CD4-positive, alpha-beta T cell treated with Interleukin-2 at 100 ng/mL for 4 hours (primary cell): ENCODE data around the gene XRCC1.
"Not testable (repeated sequence)": the region's sequence is repeated elsewhere in the genome, so short reads cannot be mapped to it uniquely, and the experiment has no call there.

ENCODE experiments used
- DNase-seq: peaks from one replicate; pipeline ENCODE4 v3.0.0-alpha.2; 2020; ENCODE audit warnings: low spot score

Gene XRCC1

DNA sequence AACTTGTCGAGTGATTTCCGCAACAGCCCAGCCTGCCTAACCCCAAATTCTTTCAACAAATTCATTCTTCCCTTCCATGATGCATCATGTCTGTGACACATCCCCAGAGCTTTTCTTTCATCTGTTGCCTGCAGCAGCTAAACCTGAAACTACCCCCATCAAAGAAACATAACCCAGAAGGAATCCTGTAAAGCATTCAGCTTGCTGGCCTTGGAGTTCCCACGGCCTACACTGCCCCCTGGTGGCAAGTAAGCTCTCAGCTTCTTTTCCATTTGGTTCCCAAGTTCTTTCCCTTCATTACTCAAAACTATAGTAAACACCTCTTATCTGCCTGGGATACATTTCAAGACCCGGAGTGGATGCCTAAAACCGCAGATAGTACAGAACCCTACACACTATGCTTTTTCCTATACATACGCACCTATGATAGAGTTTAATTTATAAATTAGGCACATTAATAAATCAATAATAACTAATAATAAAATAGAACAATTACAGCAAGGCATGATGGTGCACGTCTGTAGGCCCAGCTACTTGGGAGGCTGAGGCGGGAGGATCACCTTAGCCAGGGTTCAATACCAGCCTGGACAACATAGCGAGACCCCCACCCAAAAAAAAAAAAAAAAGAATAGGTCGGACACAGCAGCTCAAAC is 55.8 kb downstream of the XRCC1 start:
- peak; percentile 79 for DNase-seq

DNA sequence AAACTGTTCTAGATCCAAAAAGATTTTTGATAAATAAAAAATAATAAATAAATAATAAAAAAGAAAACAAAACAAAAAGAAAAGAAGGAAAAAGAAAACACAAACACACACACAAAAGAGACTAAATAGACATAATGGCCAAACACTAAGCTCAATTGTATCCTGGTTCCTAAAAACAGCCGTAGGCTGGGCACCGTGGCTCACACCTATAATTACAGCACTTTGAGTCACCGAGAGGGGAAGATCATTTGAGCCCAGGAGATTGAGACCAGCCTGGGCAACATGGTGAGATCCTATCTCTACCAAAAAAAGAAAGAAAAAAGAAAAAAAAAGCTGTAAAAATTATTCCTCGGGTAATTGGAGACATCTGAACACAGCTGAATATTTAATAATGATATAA is 57.3 kb downstream of the XRCC1 start:
- DNase-seq, result no peak

DNA sequence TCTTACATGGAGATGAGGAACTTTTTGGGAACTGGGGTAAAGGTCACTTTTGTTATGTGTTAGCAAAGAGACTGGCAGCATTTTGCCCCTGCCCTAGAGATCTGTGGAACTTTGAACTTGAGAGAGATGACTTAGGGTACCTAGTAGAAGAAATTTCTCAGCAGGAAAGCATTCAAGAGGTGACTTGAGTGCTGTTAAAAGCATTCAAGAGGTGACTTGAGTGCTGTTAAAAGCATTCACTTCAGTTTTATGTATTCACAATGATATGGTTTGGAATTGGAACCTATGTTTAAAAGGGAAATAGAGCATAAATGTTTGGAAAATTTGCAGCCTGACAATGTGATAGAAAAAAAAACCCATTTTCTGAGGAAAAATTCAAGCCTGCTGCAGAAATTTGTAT is 62.9 kb downstream of the XRCC1 start:
- DNase-seq, result not testable (repeated sequence)

DNA sequence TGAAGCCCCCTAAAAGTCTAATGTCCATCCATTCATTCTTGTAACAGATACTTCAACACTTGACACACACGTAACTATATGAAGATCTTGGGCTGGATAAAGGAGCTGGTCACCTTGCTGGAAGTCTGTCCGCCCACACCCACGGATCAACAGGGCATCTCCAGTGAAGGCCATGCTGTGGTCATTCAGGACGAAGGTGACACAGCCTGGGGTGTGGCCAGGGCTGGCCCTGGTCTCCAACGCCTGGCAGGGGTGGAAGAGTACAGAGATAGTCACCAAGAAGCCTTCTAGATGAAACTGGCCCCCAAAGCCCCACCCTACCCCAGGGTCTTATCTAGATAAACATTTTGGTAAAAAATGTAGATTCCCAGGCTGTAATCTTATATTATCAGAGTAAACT is 64.0 kb downstream of the XRCC1 start:
- no peak for DNase-seq

DNA sequence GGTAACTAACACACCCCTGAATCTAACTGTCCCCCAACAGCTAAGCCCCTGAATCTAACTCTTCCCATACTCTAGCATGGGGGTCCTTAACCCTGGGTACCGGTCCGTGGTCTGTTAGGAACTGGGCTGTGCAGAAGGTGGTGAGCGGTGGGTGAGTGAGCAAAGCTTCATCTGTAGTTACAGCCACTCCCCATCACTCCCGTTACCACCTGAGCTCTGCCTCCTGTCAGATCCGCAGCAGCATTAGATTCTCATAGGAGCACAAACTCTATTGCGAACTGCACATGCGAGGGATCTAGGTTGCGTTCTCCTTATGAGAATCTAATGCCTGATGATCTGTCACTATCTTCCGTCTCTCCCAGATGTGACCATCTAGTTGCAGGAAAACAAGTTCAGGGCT is 64.6 kb downstream of the XRCC1 start:
- no peak for DNase-seq

DNA sequence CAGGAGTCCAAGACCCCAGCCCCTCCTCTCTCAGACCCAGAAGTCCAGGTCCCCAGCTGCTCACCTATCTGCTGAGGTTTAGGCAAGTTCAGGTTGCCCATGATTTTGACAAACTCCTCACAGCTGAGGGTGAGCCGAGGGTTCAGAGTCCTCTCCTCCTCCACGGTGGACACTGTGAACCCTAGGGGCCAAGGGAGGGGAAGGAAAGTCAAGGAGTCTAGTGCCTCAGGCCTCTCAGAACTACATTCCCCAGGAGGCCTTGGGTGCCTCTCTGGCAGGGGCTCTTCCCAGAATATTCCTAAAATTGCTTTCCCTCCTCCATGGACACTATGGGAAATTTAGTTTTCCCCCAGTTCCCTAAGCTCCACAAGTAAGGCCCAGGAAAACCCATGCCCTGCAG is 67.4 kb downstream of the XRCC1 start:
- DNase-seq, result no peak

DNA sequence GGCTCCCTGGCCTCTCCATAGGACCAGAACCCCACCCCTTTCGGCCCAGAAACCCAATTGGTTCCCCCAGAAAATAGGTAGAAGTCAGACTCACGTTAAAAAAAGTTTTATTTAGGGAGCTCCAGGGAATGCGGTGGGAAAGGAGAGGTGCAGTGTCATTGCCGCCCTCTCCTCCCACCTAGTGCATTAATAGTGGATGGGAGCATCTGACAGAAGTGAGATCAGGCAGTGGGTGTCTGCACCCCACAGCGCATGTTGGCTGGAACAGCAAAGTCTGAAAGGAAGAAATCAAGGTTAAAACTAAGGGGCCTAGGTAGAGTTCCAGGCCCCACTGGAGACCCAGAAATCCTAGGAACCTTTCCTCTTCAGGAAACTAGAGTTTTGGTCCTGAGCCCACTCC is 68.7 kb downstream of the XRCC1 start:
- no peak for DNase-seq

DNA sequence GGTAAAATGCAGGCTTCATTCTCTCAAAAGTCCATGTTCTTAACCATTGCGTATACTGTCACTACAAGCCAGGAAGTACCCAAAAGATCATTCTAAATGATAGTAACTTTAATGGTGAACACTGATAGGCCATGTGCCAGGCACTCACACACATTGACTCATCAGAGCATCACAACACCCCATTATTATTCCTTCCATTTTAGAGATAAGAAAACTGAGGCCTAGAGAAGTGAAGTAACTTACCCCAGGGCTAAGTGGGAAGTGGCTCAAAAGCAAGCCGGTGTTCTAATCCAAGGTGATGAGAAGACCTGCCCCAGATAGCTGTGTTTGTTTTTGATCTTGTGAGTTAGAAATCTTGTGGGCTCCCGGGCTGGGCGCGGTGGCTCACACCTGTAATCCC is 69.4 kb downstream of the XRCC1 start:
- peak; percentile 14 for DNase-seq

DNA sequence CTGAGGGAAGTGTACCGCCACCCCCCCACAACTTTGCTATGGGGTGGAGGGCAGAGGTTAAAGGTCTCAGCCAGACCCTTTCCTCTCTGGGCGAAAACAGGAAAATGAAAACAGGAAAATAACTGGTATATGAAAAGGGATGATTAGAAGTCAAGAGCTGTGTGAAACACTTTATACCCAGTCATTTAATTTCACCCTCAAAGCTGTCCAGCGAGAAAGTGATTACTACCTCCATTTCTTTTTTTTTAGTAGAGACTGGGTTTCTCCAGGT is 70.2 kb downstream of the XRCC1 start:
- DNase-seq, result no peak

DNA sequence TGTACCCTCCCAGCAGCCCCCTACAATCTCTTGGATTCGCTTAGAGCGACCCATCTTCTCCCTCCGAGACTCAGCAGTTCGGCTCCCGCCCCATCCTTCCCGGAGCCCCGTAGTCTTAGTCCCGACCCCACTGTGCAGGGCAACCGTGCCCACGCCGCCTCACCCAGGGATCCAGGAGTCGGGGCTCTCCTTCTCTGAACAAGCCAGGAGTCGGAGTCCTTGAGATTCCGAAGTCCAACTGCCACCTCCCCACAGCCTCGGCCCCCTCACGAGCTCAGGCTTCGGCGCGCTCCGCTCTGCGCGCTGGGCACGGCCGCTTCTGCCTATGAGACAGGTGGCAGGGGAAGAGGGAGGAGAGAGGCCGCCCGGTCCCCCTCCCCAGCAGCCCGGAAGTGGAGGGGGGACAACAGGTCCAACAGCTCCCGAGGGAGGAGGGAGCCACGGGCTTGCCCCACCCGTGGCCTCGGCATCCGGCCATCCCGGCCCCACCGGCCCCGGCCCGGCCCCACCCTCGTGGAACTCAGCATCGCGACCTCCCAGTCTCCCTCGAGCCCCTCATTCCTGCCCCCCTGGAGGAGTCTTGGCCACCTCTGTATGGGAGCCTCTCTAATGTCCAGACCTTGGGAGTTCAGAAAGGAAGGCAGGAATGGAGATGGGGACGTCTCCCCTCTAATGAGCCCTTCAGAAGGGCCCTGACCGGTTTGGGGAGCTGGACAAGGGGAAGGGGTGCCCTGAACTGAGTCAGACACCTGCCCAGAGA is 70.7 kb downstream of the XRCC1 start, which contains the start of gene PHLDB3:
Gene PHLDB3, minus strand, starts transcription at position 321 of the 760 bp plus-strand sequence. CDS start 628 bp downstream, outside the sequence.
- DNase-seq, result peak; percentile 49

DNA sequence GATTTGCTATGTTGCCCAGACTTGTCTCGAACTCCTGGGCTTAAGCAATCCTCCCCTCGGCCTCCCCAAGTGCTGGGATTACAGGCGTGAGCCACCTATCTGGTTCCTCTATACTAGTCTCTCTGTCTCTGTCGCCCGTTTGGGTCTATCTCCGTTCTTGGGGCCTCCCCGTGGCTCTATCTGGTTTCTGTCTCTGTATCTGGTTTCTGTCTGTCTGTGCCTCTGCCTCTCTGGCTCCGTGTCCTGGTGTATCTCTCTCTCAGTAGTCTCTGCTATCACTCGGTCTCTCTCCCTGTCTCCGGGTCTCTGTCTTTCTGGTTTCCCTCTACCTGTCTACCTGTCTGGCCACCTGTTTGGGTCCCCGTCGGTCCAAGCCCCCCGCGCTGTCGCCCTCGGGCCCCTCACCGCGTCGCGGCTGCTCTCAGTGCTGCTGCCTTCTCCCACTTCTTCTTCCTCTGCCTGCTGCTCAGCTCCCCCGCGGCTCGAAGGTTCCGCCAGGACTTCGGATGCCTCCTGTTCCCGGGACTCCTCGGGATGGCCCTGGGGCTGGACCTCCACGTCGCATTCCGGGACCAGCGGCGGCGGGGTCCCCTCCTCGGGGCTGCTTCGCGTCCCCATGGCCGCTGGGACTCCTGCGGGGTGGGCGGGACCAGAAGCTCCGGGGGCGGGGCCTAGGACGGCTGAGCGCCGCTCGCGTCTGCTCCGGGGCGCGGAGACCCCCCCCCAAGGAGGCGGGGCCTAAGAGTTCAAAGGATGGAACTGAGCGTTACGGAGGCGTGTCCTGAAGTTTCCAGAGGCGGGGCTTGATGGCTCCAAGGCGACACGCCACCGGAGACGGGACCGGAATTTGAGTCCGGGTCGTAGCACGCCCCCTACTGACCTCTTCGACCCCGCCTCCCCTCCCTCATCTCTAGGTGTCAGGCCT is 71.6 kb downstream of the XRCC1 start:
- peak; percentile 99 for DNase-seq

DNA sequence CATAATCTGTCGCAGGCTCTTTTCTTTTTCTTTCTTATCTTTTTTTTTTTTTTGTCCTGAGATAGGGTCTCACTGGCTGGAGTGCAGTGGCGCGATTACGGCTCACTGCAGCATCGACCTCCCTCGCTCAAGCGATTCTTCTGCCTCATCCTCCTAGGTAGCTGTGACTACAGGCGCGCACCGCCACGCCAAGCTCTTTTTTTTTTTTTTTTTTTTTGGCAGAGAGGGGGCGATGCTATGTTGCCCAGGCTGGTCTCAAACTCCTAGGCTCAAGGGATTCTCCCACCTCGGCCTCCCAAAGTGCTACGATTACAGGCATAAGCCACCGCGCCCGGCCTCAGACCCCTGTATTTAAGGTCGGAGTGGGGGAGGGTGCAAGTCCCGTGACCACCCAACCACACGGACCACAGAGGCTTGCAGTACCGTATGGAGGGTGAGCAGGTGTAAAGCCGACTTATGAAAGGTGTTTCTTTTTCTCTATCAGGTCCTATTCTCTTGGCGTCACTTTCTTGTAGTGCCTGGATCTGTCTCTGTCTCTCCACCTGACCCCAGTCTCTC is 72.8 kb downstream of the XRCC1 start:
- DNase-seq, result no peak

DNA sequence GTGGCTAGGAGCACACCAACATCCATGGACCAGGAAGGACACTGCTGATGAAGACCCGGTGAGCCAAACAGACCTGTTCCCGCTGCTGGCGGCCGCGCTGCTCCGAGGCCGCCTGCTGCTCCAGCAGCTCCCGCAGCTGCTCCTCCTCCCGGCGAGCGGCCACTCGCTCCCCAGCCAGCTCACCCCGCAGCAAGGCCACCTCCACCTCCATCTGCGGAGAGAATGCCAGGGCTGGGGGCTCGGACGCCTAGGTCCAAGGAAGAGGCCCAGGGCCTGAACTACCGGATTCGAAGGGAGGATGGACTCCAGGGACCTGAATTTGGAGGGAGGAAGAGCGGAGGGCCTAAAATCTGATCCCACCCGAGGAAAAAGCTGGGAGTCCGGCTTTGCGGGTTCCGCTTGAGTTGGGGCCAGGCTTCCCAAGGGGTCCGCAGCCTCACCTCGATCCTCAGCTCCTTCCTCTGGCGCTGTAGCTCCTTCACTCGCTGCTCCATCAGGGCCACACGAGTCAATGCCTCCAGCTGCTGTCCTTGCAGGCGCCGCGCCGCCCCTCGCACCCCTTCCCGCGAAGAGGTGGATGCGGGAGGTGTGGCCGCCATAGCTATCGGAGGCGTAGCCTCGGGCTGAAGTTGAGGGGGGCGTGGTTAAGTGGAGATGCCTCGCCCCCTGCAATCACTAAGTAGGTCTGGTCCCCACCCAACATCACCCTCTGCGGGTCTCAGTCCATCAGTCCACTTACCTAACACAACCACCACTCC is 73.5 kb downstream of the XRCC1 start:
- no peak for DNase-seq

DNA sequence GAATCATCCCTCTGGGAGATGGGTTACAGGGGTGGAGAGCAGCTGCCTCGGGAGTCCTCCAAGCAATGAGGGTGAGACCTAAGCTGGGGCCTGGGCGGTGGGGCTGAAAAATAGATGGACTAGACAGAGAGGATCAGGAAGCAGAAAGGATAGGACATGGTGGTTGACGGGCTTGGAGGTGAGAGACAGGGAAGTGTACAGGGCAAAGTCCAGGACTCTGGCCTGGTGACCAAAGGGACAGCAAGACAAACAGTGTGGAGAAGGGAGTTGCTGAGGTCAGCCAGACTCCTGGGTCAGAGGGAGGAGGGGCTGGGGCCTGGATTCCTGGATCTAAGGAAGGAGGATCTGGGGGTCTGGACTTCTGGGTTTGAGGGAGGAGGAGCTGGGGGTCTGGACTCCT is 76.3 kb downstream of the XRCC1 start:
- DNase-seq, result no peak

DNA sequence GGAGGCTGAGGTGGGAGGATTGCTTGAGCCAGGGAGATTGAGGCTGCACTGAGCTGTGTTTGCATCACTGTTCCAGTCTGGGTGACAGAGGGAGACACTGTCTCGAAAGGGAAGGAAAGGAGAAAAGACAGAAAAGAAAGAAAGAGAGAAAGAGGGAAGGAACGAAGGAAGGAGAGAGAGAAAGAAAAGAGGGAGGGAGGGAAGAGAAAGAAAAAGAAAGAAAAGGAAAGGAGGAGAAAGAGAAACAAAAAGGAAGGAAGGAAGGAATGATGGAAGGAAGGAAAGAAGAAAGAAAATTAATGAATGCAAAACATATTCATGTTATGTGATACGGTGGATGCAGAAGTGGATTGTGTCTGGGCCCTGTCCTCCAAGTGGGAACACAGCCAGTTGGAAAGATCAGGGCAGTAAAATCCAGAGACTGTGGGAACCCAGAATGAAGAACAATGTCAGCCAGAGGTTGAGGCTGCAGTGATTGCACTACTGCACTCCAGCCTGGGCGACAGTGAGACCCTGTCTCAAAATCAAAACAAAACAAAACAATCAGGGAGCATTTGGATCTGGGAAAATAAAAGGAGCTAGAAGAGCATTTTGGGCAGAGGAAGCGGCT is 77.0 kb downstream of the XRCC1 start:
- DNase-seq, result no peak

DNA sequence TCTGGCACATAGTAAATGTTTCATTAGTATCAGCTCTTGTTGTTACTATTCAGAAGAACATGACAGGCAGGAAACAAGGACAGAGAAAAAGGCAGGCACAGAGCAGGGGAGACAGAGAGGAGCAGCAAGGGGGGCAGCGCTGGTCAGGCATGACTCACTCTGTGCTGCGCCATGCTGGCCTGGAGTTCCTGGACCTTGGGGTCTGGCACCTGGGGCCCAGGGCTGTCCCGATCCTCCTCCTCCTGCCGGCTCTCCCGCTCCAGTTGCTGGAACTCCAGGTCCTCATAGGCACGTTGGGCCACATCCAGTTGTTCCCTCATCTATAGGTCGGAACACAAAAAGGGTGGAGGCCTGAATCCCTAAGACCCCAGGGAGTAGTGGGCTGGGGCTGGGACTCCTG is 78.4 kb downstream of the XRCC1 start:
- DNase-seq, result no peak

DNA sequence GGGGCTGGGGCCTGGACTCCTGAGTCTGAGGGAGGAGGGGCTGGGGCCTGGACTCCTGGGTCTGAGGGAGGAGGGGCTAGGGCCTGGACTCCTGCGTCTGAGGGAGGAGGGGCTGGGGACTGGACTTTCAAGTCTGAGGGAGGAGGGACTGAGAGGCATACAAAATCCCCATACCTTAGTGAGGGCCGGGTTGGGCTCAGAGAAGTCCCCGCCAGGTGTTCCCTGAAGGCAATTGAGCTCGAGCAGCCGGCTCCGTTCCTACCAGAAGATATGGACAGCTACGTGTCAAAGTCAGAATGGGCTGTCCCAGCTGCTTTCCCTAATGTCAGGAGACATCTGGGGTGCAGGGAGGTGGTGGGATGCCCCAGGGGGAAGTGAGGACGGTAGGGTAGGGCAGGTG is 80.2 kb downstream of the XRCC1 start:
- no peak for DNase-seq
